ENCODE data around the gene NKAIN2.

DNA sequence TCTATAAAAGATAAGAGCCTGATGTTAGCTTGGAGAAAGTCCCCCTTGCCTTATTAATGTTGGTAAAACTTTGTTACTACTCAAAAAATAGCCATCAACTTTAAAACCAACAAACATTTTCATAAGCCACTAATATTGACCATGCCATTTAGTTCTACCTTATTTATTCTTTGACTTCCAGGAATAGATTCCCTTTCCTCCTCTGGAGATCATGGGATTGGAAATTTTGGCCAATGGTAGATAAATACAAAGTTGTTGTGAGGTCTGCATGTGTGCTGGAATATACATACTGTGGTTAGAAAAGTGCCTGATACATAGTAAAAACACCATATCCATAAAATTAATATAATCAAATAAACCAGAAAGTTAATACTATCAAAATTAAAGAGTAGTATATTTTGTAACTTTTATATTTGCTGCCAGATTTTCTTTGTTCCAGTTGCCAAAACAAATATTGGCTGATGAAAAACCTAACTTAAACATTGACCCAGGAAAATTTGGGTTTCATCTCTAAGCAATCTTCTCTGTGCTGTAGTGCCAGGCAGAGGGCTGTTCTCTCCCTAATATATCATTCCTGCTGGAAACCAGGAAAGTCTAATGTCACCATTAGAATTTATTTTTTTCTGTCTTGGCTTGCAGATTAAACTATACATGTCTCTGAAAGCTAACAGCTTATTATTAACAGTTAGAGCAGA, 169.1 kb downstream of the NKAIN2 start:
- TF ChIP-seq ZNF121 (tag by site-specific recombination; IDR thresholded peaks at IDR 0.05) (no peak), ZNF18 (tag by site-specific recombination; IDR thresholded peaks at IDR 0.05) (no peak), ZNF274 (IDR thresholded peaks at IDR 0.05; ENCODE audit: low read length) (no peak), ZNF274 (tag by site-specific recombination; IDR thresholded peaks at IDR 0.05; ENCODE audit: borderline replicate concordance) (no peak), ZNF423 (tag by site-specific recombination; IDR thresholded peaks at IDR 0.05) (no peak), ZNF169 (tag by site-specific recombination; IDR thresholded peaks at IDR 0.05) (no peak), ZNF341 (tag by site-specific recombination; IDR thresholded peaks at IDR 0.05; ENCODE audit: low read depth) (no peak), GLI4 (tag by site-specific recombination; IDR thresholded peaks at IDR 0.05) (no peak), ZBTB6 (tag by site-specific recombination; IDR thresholded peaks at IDR 0.05) (no peak)
- TF ChIP-seq, protein P1, sequence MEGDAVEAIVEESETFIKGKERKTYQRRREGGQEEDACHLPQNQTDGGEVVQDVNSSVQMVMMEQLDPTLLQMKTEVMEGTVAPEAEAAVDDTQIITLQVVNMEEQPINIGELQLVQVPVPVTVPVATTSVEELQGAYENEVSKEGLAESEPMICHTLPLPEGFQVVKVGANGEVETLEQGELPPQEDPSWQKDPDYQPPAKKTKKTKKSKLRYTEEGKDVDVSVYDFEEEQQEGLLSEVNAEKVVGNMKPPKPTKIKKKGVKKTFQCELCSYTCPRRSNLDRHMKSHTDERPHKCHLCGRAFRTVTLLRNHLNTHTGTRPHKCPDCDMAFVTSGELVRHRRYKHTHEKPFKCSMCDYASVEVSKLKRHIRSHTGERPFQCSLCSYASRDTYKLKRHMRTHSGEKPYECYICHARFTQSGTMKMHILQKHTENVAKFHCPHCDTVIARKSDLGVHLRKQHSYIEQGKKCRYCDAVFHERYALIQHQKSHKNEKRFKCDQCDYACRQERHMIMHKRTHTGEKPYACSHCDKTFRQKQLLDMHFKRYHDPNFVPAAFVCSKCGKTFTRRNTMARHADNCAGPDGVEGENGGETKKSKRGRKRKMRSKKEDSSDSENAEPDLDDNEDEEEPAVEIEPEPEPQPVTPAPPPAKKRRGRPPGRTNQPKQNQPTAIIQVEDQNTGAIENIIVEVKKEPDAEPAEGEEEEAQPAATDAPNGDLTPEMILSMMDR (tag by site-specific recombination; IDR thresholded peaks at IDR 0.05) = no peak
